Lower leg skin (tissue), 4 donors: ENCODE data around the gene RPL41. TPM values are rescaled to one million over a fixed set of nuclear protein-coding genes. Genes with fewer than 3 reads are reported as not detected.

Experiments
- DNase-seq, 2 donors: peaks; one replicate each; pipeline ENCODE4 v3.0.0-alpha.2; 2019; ENCODE audit warnings: low spot score in 2 of 2
- H3K4me3 ChIP-seq: fragments of 200-600 bp; sonication (generic); 2 replicates; pipeline ENCODE4 v1.5.1; 2017; ENCODE audit warnings: mild to moderate bottlenecking, low read depth; ENCODE audit not compliant: poor library complexity, severe bottlenecking
- CTCF ChIP-seq, 3 donors: fragments of 450-650 bp; IDR thresholded peaks; one replicate each; pipeline ENCODE4 v1.5.1; 2016; ENCODE audit warnings: antibody characterized with exemption in 3 of 3, mild to moderate bottlenecking in 3 of 3, moderate library complexity in 2 of 3
- POLR2A ChIP-seq, 2 donors: fragments of 450-650 bp; IDR thresholded peaks; one replicate each; pipeline ENCODE4 v1.6.1; 2016 to 2017; ENCODE audit warnings: antibody characterized with exemption in 2 of 2, mild to moderate bottlenecking in 1 of 2, moderate library complexity in 1 of 2
- WGBS, 2 donors: methylation state at CpG; one replicate each; pipeline ENCODE4 v1.1.5; 2018; 5-methylcytosine and 5-hydroxymethylcytosine counted together
- intact Hi-C: fragments of 100-400 bp; cut with DNase I; formaldehyde crosslinking; loops from one replicate; pipeline ENCODE4 v1.15.0; 2023; ENCODE audit warnings: low total_unique reads
- total RNA-seq, 4 donors: library from RNA; depleted of rRNA; stranded (reverse); fragments of >200 nt; gene quantifications; one replicate each; pipeline ENCODE4 v1.1.0, GENCODE V29; 2016

Gene RPL41
- total RNA-seq, 4 donors from 2014 or later: 3,201 to 5,967 (median 4,725) TPM

GRCh38 chr12:56104109-56104814 is 12.2 kb upstream of the RPL41 start, which contains the start of gene PA2G4:
Gene PA2G4, plus strand, starts transcription at chr12:56104559. Its CDS starts 179 bp downstream, at chr12:56104738.
- DNase-seq: peak; percentile 97 to 99
- no peak for TF ChIP-seq POLR2A (IDR thresholded peaks at IDR 0.05)
- TF ChIP-seq CTCF (IDR thresholded peaks at IDR 0.05): peak in 1 of 3 donors; percentile 26
- peak within 1 kb of the TSS; percentile 83 for H3K4me3 ChIP-seq
- 0% methylated on average over 52 to 60 of the region's 60 CpGs for WGBS, 2 donors
- intact Hi-C loops: no loop called here

- peak overlapping the region; percentile 83 for H3K4me3 ChIP-seq
- DNase-seq: no peak
- peak in 1 of 3 donors; percentile 2 for TF ChIP-seq CTCF (IDR thresholded peaks at IDR 0.05)
- no peak for TF ChIP-seq POLR2A (IDR thresholded peaks at IDR 0.05)
- intact Hi-C loops: no loop called here
- WGBS, 2 donors: 1% methylated on average over 40 of the region's 40 CpGs
Measured at GRCh38 chr12:56104815-56105608, 11.4 kb upstream of the RPL41 start.

GRCh38 chr12:56105609-56105902 is 10.9 kb upstream of the RPL41 start:
- H3K4me3 ChIP-seq: peak overlapping the region; percentile 83
- no peak for TF ChIP-seq CTCF (IDR thresholded peaks at IDR 0.05)
- TF ChIP-seq POLR2A (IDR thresholded peaks at IDR 0.05): no peak
- DNase-seq: no peak
- WGBS, 2 donors: 16 to 23% methylated on average over 2 of the region's 2 CpGs
- intact Hi-C loops: no loop called here

- TF ChIP-seq CTCF (IDR thresholded peaks at IDR 0.05) (no peak), POLR2A (IDR thresholded peaks at IDR 0.05) (no peak)
- WGBS, 2 donors: 90 to 92% methylated on average over 3 of the region's 3 CpGs
- no peak overlapping the region for H3K4me3 ChIP-seq
- intact Hi-C loops: no loop called here
- no peak for DNase-seq
Measured at GRCh38 chr12:56107242-56107641, 9.2 kb upstream of the RPL41 start.

- TF ChIP-seq POLR2A (IDR thresholded peaks at IDR 0.05): no peak
- TF ChIP-seq CTCF (IDR thresholded peaks at IDR 0.05): no peak
- 60% methylated on average over 5 of the region's 5 CpGs for WGBS, 2 donors
- DNase-seq: no peak
- H3K4me3 ChIP-seq: no peak overlapping the region
- intact Hi-C loops: no loop called here
Measured at GRCh38 chr12:56110571-56110970, 5.9 kb upstream of the RPL41 start.
